ENCODE results near the gene HGFAC. TPM values are rescaled to one million over a fixed set of nuclear protein-coding genes. Genes with fewer than 3 reads are reported as not detected.

HGFAC gene
- total and polyA plus RNA-seq, 10 of the 15 experiments (the other 5 are each of a cell fraction or from before 2014, with no cell fraction given) = 0.38 TPM; not detected in 9

DNA sequence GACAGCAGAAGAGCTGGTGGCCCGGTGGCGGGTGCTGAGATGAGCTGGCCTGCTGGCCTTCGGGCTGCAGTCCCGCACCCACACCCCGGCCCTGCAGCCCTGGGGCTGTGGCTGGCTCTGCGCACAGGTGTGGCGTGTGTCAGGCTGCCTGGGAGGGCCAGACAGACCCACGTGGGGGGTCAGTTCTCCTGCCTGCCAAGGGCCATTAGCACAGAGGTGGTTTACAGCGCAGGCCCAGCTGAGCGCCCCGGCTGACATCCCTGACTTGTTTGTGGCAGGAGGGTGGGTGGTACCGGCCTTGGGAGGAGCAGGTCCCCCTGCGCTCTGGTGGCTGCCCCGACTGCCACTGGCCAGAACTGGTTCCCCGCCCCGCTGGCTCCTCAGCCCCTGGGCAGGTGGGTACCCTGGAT lies 9.4 kb upstream of the HGFAC start:
- 59% methylated on average over 16 of the region's 16 CpGs for WGBS (ENCODE audit: insufficient coverage, insufficient replicate concordance, low lambda C conversion rate, missing lambda C conversion rate)
- POLR2A ChIA-PET = no interaction called here
- Histone ChIP-seq H3K4me2 (ENCODE audit: control insufficient read depth, insufficient read depth) (no peak overlapping the region), H3K4me1 (ENCODE audit: control insufficient read depth, insufficient read depth, low read length) (no peaks in the 10 kb centered on the region), H3K27me3 (replicated peaks in 1 of 2; ENCODE audit: control insufficient read depth in 2 of 2, insufficient read depth in 2 of 2, low read length in 1 of 2) (no peaks in the 10 kb centered on the region), H3K79me2 (ENCODE audit: control insufficient read depth, insufficient read depth, low read length) (no peaks in the 10 kb centered on the region), H3K27ac (ENCODE audit: control insufficient read depth, insufficient read depth) (no peak overlapping the region), H3K4me3 (no peak overlapping the region), H3K9ac (ENCODE audit: control insufficient read depth, insufficient read depth, low read length) (no peak overlapping the region), H4K20me1 (ENCODE audit: control insufficient read depth, insufficient read depth) (no peaks in the 10 kb centered on the region), H3K9me3 (replicated peaks; ENCODE audit: control insufficient read depth, insufficient read depth, low read length) (no peaks in the 10 kb centered on the region), H2AFZ (ENCODE audit: control insufficient read depth, low read depth, low read length) (no peak overlapping the region), H3K36me3 (ENCODE audit: control insufficient read depth in 2 of 2, insufficient read depth in 2 of 2, low read length in 1 of 2) (no peaks in the 10 kb centered on the region)
- TF ChIP-seq, protein P1, sequence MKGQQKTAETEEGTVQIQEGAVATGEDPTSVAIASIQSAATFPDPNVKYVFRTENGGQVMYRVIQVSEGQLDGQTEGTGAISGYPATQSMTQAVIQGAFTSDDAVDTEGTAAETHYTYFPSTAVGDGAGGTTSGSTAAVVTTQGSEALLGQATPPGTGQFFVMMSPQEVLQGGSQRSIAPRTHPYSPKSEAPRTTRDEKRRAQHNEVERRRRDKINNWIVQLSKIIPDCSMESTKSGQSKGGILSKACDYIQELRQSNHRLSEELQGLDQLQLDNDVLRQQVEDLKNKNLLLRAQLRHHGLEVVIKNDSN (IDR thresholded peaks at IDR 0.05; ENCODE audit: borderline replicate concordance, extremely low read length, insufficient read depth, low read depth, low read length) = no peak
- TF ChIP-seq HDAC2 (IDR thresholded peaks at IDR 0.05) = no peak
- TF ChIP-seq PAX8 (IDR thresholded peaks at IDR 0.05) = no peak
- no peak for TF ChIP-seq CHD4 (IDR thresholded peaks at IDR 0.05)
- TF ChIP-seq, protein P2, sequence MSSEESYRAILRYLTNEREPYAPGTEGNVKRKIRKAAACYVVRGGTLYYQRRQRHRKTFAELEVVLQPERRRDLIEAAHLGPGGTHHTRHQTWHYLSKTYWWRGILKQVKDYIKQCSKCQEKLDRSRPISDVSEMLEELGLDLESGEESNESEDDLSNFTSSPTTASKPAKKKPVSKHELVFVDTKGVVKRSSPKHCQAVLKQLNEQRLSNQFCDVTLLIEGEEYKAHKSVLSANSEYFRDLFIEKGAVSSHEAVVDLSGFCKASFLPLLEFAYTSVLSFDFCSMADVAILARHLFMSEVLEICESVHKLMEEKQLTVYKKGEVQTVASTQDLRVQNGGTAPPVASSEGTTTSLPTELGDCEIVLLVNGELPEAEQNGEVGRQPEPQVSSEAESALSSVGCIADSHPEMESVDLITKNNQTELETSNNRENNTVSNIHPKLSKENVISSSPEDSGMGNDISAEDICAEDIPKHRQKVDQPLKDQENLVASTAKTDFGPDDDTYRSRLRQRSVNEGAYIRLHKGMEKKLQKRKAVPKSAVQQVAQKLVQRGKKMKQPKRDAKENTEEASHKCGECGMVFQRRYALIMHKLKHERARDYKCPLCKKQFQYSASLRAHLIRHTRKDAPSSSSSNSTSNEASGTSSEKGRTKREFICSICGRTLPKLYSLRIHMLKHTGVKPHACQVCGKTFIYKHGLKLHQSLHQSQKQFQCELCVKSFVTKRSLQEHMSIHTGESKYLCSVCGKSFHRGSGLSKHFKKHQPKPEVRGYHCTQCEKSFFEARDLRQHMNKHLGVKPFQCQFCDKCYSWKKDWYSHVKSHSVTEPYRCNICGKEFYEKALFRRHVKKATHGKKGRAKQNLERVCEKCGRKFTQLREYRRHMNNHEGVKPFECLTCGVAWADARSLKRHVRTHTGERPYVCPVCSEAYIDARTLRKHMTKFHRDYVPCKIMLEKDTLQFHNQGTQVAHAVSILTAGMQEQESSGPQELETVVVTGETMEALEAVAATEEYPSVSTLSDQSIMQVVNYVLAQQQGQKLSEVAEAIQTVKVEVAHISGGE (CRISPR knock-in tag; IDR thresholded peaks at IDR 0.05) = no peak
- no peak for TF ChIP-seq BCL11A (IDR thresholded peaks at IDR 0.05; ENCODE audit: low read depth, low read length)
- no peak for TF ChIP-seq YY1 (IDR thresholded peaks at IDR 0.05; ENCODE audit: low read depth, low read length)
- no peak for TF ChIP-seq TARDBP (IDR thresholded peaks at IDR 0.05; ENCODE audit: borderline replicate concordance)
- TF ChIP-seq IRF4 (IDR thresholded peaks at IDR 0.05; ENCODE audit: low read depth, low read length) = no peak
- ATAC-seq (no peak), FAIRE-seq (no peak), DNase-seq (ENCODE audit: low read depth, low spot score) (no peak)
- in situ Hi-C loops (cut with MboI) = no loop called here
- intact Hi-C loops (cut with micrococcal nuclease; ENCODE audit: unreplicated experiment) = no loop called here
- SMC1A ChIA-PET (ENCODE audit: uncharacterized antibody, unreplicated experiment) = no interaction called here
- CTCF ChIA-PET = no interaction called here
- RAD21 ChIA-PET (ENCODE audit: unreplicated experiment) = no interaction called here
- no TSS peak for BruUV-seq (replicated peaks)

All from GM12878 (cell line).